H9 (cell line): ENCODE results near the gene IFNAR2. TPM values are rescaled to one million over a fixed set of nuclear protein-coding genes. Genes with fewer than 3 reads are reported as not detected.

Experiments used
- DNase-seq: peaks from one replicate; pipeline ENCODE4 v3.0.0-alpha.2; 2017
- H2AFZ ChIP-seq: one replicate; pipeline ENCODE4 v1.6.1; 2013; ENCODE audit warnings: mild to moderate bottlenecking, low read length, control low read depth, moderate library complexity
- H2AK5ac ChIP-seq: 2 replicates; pipeline ENCODE4 v1.6.1; 2013; ENCODE audit warnings: low read length, control low read depth, mixed read lengths; ENCODE audit not compliant: insufficient read length
- H2BK120ac ChIP-seq: one replicate; pipeline ENCODE4 v1.6.1; 2013; ENCODE audit warnings: low read depth, mild to moderate bottlenecking, low read length, control low read depth, inconsistent platforms; ENCODE audit not compliant: poor library complexity, severe bottlenecking
- H2BK12ac ChIP-seq: 2 replicates; pipeline ENCODE4 v1.6.1; 2013; ENCODE audit warnings: low read length, control low read depth, mixed read lengths, low read depth; ENCODE audit not compliant: insufficient read length
- H2BK15ac ChIP-seq: 2 replicates; pipeline ENCODE4 v1.6.1; 2013; ENCODE audit warnings: low read depth, low read length, control low read depth
- H2BK20ac ChIP-seq: one replicate; pipeline ENCODE4 v1.6.1; 2013; ENCODE audit warnings: low read depth, mild to moderate bottlenecking, low read length, control low read depth, inconsistent platforms; ENCODE audit not compliant: poor library complexity, severe bottlenecking
- H2BK5ac ChIP-seq: 2 replicates; pipeline ENCODE4 v1.6.1; 2013; ENCODE audit warnings: low read length, control low read depth, mixed read lengths; ENCODE audit not compliant: insufficient read length
- H3K14ac ChIP-seq: 2 replicates; pipeline ENCODE4 v1.6.1; 2013; ENCODE audit warnings: low read length, control low read depth; ENCODE audit not compliant: insufficient read depth
- H3K18ac ChIP-seq: 2 replicates; pipeline ENCODE4 v1.6.1; 2013; ENCODE audit warnings: low read depth, mild to moderate bottlenecking, mixed read lengths, low read length, control low read depth; ENCODE audit not compliant: insufficient read length
- H3K23ac ChIP-seq: 2 replicates; pipeline ENCODE4 v1.6.1; 2013; ENCODE audit warnings: low read length, control low read depth, mixed read lengths, low read depth; ENCODE audit not compliant: insufficient read length
- H3K23me2 ChIP-seq: 2 replicates; pipeline ENCODE4 v1.6.1; 2013; ENCODE audit warnings: low read depth, mild to moderate bottlenecking, mixed read lengths, low read length, control low read depth; ENCODE audit not compliant: insufficient read length, poor library complexity, severe bottlenecking
- H3K27ac ChIP-seq: 2 replicates; pipeline ENCODE4 v1.5.1; 2013; ENCODE audit warnings: low read length, control low read depth, mixed read lengths, low read depth; ENCODE audit not compliant: insufficient read length
- H3K27me3 ChIP-seq: 2 replicates; pipeline ENCODE4 v1.6.1; 2013; ENCODE audit warnings: low read length, control low read depth, inconsistent platforms; ENCODE audit not compliant: insufficient read depth
- H3K4ac ChIP-seq: 2 replicates; pipeline ENCODE4 v1.6.1; 2013; ENCODE audit warnings: low read depth, mild to moderate bottlenecking, control low read depth, inconsistent platforms, low read length, moderate library complexity
- H3K4me1 ChIP-seq: 2 replicates; pipeline ENCODE4 v1.6.1; 2013; ENCODE audit warnings: low read length, control low read depth, inconsistent platforms; ENCODE audit not compliant: insufficient read depth
- H3K4me2 ChIP-seq: 2 replicates; pipeline ENCODE4 v1.6.1; 2013; ENCODE audit warnings: low read length, control low read depth, mixed read lengths; ENCODE audit not compliant: insufficient read length, insufficient read depth
- H3K56ac ChIP-seq: 2 replicates; pipeline ENCODE4 v1.6.1; 2013; ENCODE audit warnings: low read depth, mild to moderate bottlenecking, mixed read lengths, low read length, control low read depth; ENCODE audit not compliant: insufficient read length
- H3K79me1 ChIP-seq: 2 replicates; pipeline ENCODE4 v1.6.1; 2013; ENCODE audit warnings: low read depth, mild to moderate bottlenecking, moderate library complexity, low read length, control low read depth, inconsistent platforms; ENCODE audit not compliant: insufficient read depth, poor library complexity, severe bottlenecking
- H3K79me2 ChIP-seq: 2 replicates; pipeline ENCODE4 v1.6.1; 2013; ENCODE audit warnings: low read length, control low read depth, inconsistent platforms; ENCODE audit not compliant: insufficient read depth
- H3K9ac ChIP-seq: 2 replicates; pipeline ENCODE4 v1.6.1; 2013; ENCODE audit warnings: low read length, control low read depth, mixed read lengths; ENCODE audit not compliant: insufficient read length; ENCODE audit errors: extremely low read depth
- H3K9me3 ChIP-seq: one replicate; pipeline ENCODE4 v1.6.1; 2013; ENCODE audit warnings: low read depth, low read length, inconsistent platforms; ENCODE audit not compliant: control insufficient read depth
- H3T11ph ChIP-seq: one replicate; pipeline ENCODE4 v1.6.1; 2013; ENCODE audit warnings: mild to moderate bottlenecking, low read length, control low read depth, inconsistent platforms
- H4K20me1 ChIP-seq: one replicate; pipeline ENCODE4 v1.6.1; 2013; ENCODE audit not compliant: control insufficient read depth, insufficient read length, insufficient read depth
- H4K5ac ChIP-seq: 2 replicates; pipeline ENCODE4 v1.6.1; 2013; ENCODE audit warnings: low read depth, mild to moderate bottlenecking, mixed read lengths, low read length, control low read depth; ENCODE audit not compliant: insufficient read length
- H4K8ac ChIP-seq: replicated peaks from 2 replicates; pipeline ENCODE4 v1.6.1; 2013; ENCODE audit warnings: low read length, control low read depth, mixed read lengths, low read depth; ENCODE audit not compliant: insufficient read length
- H4K91ac ChIP-seq: 2 replicates; pipeline ENCODE4 v1.6.1; 2013; ENCODE audit warnings: low read depth, mild to moderate bottlenecking, moderate library complexity, mixed read lengths, low read length, control low read depth; ENCODE audit not compliant: insufficient read length
- H3K27ac Mint-ChIP-seq, 3 experiments: 2 replicates in 2 of 3; 3 replicates in 1 of 3; pipeline ENCODE4 v1.8.0; 2020 to 2021; ENCODE audit warnings: mixed read lengths in 3 of 3, mild to moderate bottlenecking in 1 of 3, moderate library complexity in 1 of 3
- H3K27me3 Mint-ChIP-seq: 2 replicates; pipeline ENCODE4 v1.8.0; 2021; ENCODE audit warnings: low read depth, mild to moderate bottlenecking, moderate library complexity, mixed read lengths
- H3K36me3 Mint-ChIP-seq, 3 experiments: 2 replicates in 2 of 3; 3 replicates in 1 of 3; pipeline ENCODE4 v1.8.0; 2020 to 2021; ENCODE audit warnings: low read depth in 3 of 3, mixed read lengths in 3 of 3; ENCODE audit not compliant: insufficient read depth in 1 of 3
- H3K4me1 Mint-ChIP-seq, 2 experiments: 2 replicates each; pipeline ENCODE4 v1.8.0; 2020; ENCODE audit warnings: mixed read lengths in 2 of 2
- H3K4me3 Mint-ChIP-seq, 2 experiments: 2 replicates in 1 of 2; 3 replicates in 1 of 2; pipeline ENCODE4 v1.8.0; 2020 to 2021; ENCODE audit warnings: mild to moderate bottlenecking in 2 of 2, mixed read lengths in 2 of 2, moderate library complexity in 1 of 2
- H3K9me3 Mint-ChIP-seq, 2 experiments: 2 replicates in 1 of 2; 3 replicates in 1 of 2; pipeline ENCODE4 v1.8.0; 2020; ENCODE audit warnings: mild to moderate bottlenecking in 2 of 2, mixed read lengths in 2 of 2, moderate library complexity in 1 of 2
- CTCF ChIP-seq: fragments of 200-600 bp; sonication (generic); conservative IDR thresholded peaks from 3 replicates; pipeline ENCODE4 v1.8.0; 2021; ENCODE audit warnings: antibody characterized with exemption, mild to moderate bottlenecking
- WGBS: extraction: QIAGEN DNeasy Blood & Tissue Kit; methylation state at CpG from one replicate; pipeline ENCODE4 v1.1.7; 2013; ENCODE audit warnings: missing lambda C conversion rate, low lambda C conversion rate, mixed read lengths; ENCODE audit not compliant: insufficient read length; ENCODE audit errors: extremely low coverage; 5-methylcytosine and 5-hydroxymethylcytosine counted together
- total RNA-seq: library from RNA; stranded (reverse); gene quantifications from 2 replicates; pipeline ENCODE4 v1.2.1, GENCODE V29; 2021

IFNAR2 gene
- total RNA-seq, 1 experiment from 2014 or later = 14.4 TPM

- H3K18ac ChIP-seq = no peak overlapping the region
- no peak overlapping the region for H3K9ac ChIP-seq
- no peak for DNase-seq
- H3K79me1 ChIP-seq = no peaks in the 10 kb centered on the region
- no peaks in the 10 kb centered on the region for H3K9me3 ChIP-seq
- Mint-ChIP-seq H3K9me3 (peaks cover 11 to 15% of the 10 kb centered on the region in 2 experiments), H3K36me3 (peaks cover 2 to 11% (median 9%) of the 10 kb centered on the region in 3 experiments; a peak in 5 of 7 replicates), H3K4me1 (no peaks in the 10 kb centered on the region), H3K27ac (no peak overlapping the region; a peak in 1 of 7 replicates), H3K27me3 (peaks cover 2% of the 10 kb centered on the region), H3K4me3 (no peak overlapping the region)
- no peak overlapping the region for H3K23ac ChIP-seq
- no peak overlapping the region for H3K27ac ChIP-seq
- no peak for TF ChIP-seq CTCF
- no peak overlapping the region for H3K56ac ChIP-seq
- no peak overlapping the region for H3K14ac ChIP-seq
- no peaks in the 10 kb centered on the region for H3K4me1 ChIP-seq
- no peak overlapping the region for H3T11ph ChIP-seq
- no peak overlapping the region for H4K8ac ChIP-seq
- no peak overlapping the region for H2AK5ac ChIP-seq
- no peaks in the 10 kb centered on the region for H4K20me1 ChIP-seq
- H4K91ac ChIP-seq = no peak overlapping the region
- no peak overlapping the region for H2BK15ac ChIP-seq
- no peaks in the 10 kb centered on the region for H3K27me3 ChIP-seq
- no peak overlapping the region for H2BK20ac ChIP-seq
- no peak overlapping the region for H2BK5ac ChIP-seq
- H3K23me2 ChIP-seq = no peaks in the 10 kb centered on the region
- no peak overlapping the region for H2AFZ ChIP-seq
- H2BK120ac ChIP-seq = no peak overlapping the region
- no peak overlapping the region for H3K4ac ChIP-seq
- no peak overlapping the region for H3K4me2 ChIP-seq
- no peak overlapping the region for H4K5ac ChIP-seq
- H2BK12ac ChIP-seq = no peak overlapping the region
- H3K79me2 ChIP-seq = no peaks in the 10 kb centered on the region
- no CpG with 5 or more reads among the region's 5 CpGs for WGBS
Observed at GRCh38 chr21:33205476-33205875, 24.3 kb upstream of the IFNAR2 start.
